GM12878 (cell line): ENCODE results near the gene SHF. TPM values are rescaled to one million over a fixed set of nuclear protein-coding genes. Genes with fewer than 3 reads are reported as not detected.
A peak's percentile ranks its signal among the peaks of the same experiment; 100 is the strongest.

Source experiments
- ATAC-seq: fragments of 200-7000 bp; cut with Tn5 transposase; 3 replicates; pipeline ENCODE4 v1.9.1; 2020; ENCODE audit warnings: mild to moderate bottlenecking, moderate library complexity
- BruUV-seq: library from RNA; stranded (reverse); fragments of 400-500 nt; replicated peaks from 2 replicates; lab custom pipeline; 2021; lab: Mats Ljungman, UMichigan
- CTCF ChIA-PET: fragments of 300-600 bp; sonication (Branson Sonifier 250); formaldehyde crosslinking; extraction: SDS; loops from one replicate; lab custom pipeline; 2021; ENCODE audit warnings: inconsistent platforms; lab: Yijun Ruan, JAX
- POLR2A ChIA-PET: fragments of 350-600 bp; formaldehyde crosslinking; extraction: SDS; loops from one replicate; lab custom pipeline; 2021; ENCODE audit warnings: inconsistent platforms; lab: Charles Lee
- RAD21 ChIA-PET: fragments of 300-600 bp; sonication (Branson Sonifier 250); formaldehyde crosslinking; loops from one replicate; lab custom pipeline; 2023; ENCODE audit warnings: antibody characterized with exemption; ENCODE audit not compliant: unreplicated experiment; lab: Charles Lee
- SMC1A ChIA-PET: fragments of 300-600 bp; sonication (Branson Sonifier 250); formaldehyde crosslinking; loops from one replicate; lab custom pipeline; 2023; ENCODE audit not compliant: unreplicated experiment, uncharacterized antibody; lab: Charles Lee
- DNase-seq: peaks from one replicate; pipeline ENCODE4 v3.0.0-alpha.2; 2011; ENCODE audit warnings: low read depth, low spot score
- FAIRE-seq: peaks from 3 replicates; lab custom pipeline; 2011; peaks lifted over from hg19 to GRCh38; lab: Jason Lieb, UNC
- H2AFZ ChIP-seq: 2 replicates; pipeline ENCODE4 v1.6.0; 2011; ENCODE audit warnings: low read depth, low read length, control low read depth; ENCODE audit not compliant: control insufficient read depth
- H3K27ac ChIP-seq: 2 replicates; pipeline ENCODE4 v1.5.1; 2011; ENCODE audit warnings: control low read depth; ENCODE audit not compliant: control insufficient read depth, insufficient read depth
- H3K27me3 ChIP-seq, 2 experiments: replicated peaks in 1 of 2; 2 replicates each; pipeline versions ENCODE4 v1.6.0 to v1.6.1; 2011; ENCODE audit warnings: low read length in 1 of 2; ENCODE audit not compliant: control insufficient read depth in 2 of 2, insufficient read depth in 2 of 2
- H3K36me3 ChIP-seq, 2 experiments: 2 replicates each; pipeline ENCODE4 v1.5.1; 2011; ENCODE audit warnings: low read length in 1 of 2; ENCODE audit not compliant: control insufficient read depth in 2 of 2, insufficient read depth in 2 of 2
- H3K4me1 ChIP-seq: 2 replicates; pipeline ENCODE4 v1.6.1; 2011; ENCODE audit warnings: mild to moderate bottlenecking, low read length, moderate library complexity, mixed read lengths; ENCODE audit not compliant: control insufficient read depth, insufficient read depth
- H3K4me2 ChIP-seq: 2 replicates; pipeline ENCODE4 v1.6.0; 2011; ENCODE audit warnings: control low read depth; ENCODE audit not compliant: control insufficient read depth, insufficient read depth
- H3K4me3 ChIP-seq: fragments of 200-600 bp; sonication (generic); 2 replicates; pipeline ENCODE4 v1.5.1; 2016
- H3K79me2 ChIP-seq: 2 replicates; pipeline ENCODE4 v1.6.0; 2011; ENCODE audit warnings: low read length; ENCODE audit not compliant: control insufficient read depth, insufficient read depth
- H3K9ac ChIP-seq: 2 replicates; pipeline ENCODE4 v1.8.0; 2011; ENCODE audit warnings: low read length, control low read depth, mixed read lengths; ENCODE audit not compliant: control insufficient read depth, insufficient read depth
- H3K9me3 ChIP-seq: replicated peaks from 3 replicates; pipeline ENCODE4 v1.5.1; 2011; ENCODE audit warnings: mild to moderate bottlenecking, low read length; ENCODE audit not compliant: control insufficient read depth, insufficient read depth
- H4K20me1 ChIP-seq: 2 replicates; pipeline ENCODE4 v1.6.0; 2011; ENCODE audit not compliant: control insufficient read depth, insufficient read depth
- CTCF ChIP-seq, 3 experiments: IDR thresholded peaks in 2 of 3; conservative IDR thresholded peaks in 1 of 3; 2 replicates each; pipeline ENCODE4 v1.5.1; 2011; ENCODE audit warnings: low read depth in 3 of 3, low read length in 3 of 3, mild to moderate bottlenecking in 3 of 3, control low read depth in 2 of 3, moderate library complexity in 2 of 3, inconsistent platforms in 1 of 3, mixed read lengths in 1 of 3; ENCODE audit not compliant: control insufficient read depth in 2 of 3, insufficient read depth in 1 of 3; ENCODE audit errors: extremely low read depth in 1 of 3
- EED ChIP-seq: sonication (generic); IDR thresholded peaks from 2 replicates; pipeline ENCODE4 v1.6.1; 2016; ENCODE audit warnings: antibody characterized with exemption, low read depth
- HDGF ChIP-seq: fragments of 450-650 bp; IDR thresholded peaks from 2 replicates; pipeline ENCODE4 v1.6.1; 2016; ENCODE audit warnings: antibody characterized with exemption
- IKZF1 ChIP-seq: fragments of 450-650 bp; conservative IDR thresholded peaks from 2 replicates; pipeline ENCODE4 v1.6.1; 2017; ENCODE audit warnings: antibody characterized with exemption, mild to moderate bottlenecking
- IRF4 ChIP-seq: IDR thresholded peaks from 2 replicates; pipeline ENCODE4 v1.6.1; 2011; ENCODE audit warnings: low read depth, low read length
- JUND ChIP-seq: IDR thresholded peaks from 2 replicates; pipeline ENCODE4 v1.6.1; 2012; ENCODE audit warnings: low read depth, mild to moderate bottlenecking, low read length, improper control_type of control experiment, moderate library complexity
- LARP7 ChIP-seq: fragments of 450-650 bp; IDR thresholded peaks from 2 replicates; pipeline ENCODE4 v1.6.1; 2017; ENCODE audit warnings: mild to moderate bottlenecking
- NR2F1 ChIP-seq: fragments of 450-650 bp; conservative IDR thresholded peaks from 2 replicates; pipeline ENCODE4 v1.6.1; 2017; ENCODE audit warnings: mild to moderate bottlenecking
- RAD21 ChIP-seq: IDR thresholded peaks from 2 replicates; pipeline ENCODE4 v1.6.1; 2011; ENCODE audit warnings: mild to moderate bottlenecking, low read depth, low read length, moderate library complexity; ENCODE audit not compliant: insufficient read depth
- RB1 ChIP-seq: fragments of 450-650 bp; formaldehyde crosslinking; IDR thresholded peaks from 2 replicates; pipeline ENCODE4 v1.6.1; 2017; ENCODE audit warnings: mild to moderate bottlenecking, borderline replicate concordance
- RUNX3 ChIP-seq: IDR thresholded peaks from 2 replicates; pipeline ENCODE4 v1.6.1; 2012; ENCODE audit warnings: low read length, inconsistent platforms
- SMC3 ChIP-seq: IDR thresholded peaks from 2 replicates; pipeline ENCODE4 v1.6.1; 2011; ENCODE audit warnings: low read length, improper control_type of control experiment, borderline replicate concordance
- SRF ChIP-seq, 2 experiments: IDR thresholded peaks; 2 replicates each; pipeline ENCODE4 v1.6.1; 2011; ENCODE audit warnings: low read depth in 2 of 2, low read length in 2 of 2, mild to moderate bottlenecking in 1 of 2, moderate library complexity in 1 of 2
- USF1 ChIP-seq: IDR thresholded peaks from 2 replicates; pipeline ENCODE4 v1.6.1; 2011; ENCODE audit warnings: borderline replicate concordance, low read depth, mild to moderate bottlenecking, moderate library complexity, mixed read lengths, low read length; ENCODE audit not compliant: insufficient read depth; ENCODE audit errors: extremely low read length
- YY1 ChIP-seq: IDR thresholded peaks from 2 replicates; pipeline ENCODE4 v1.6.1; 2011; ENCODE audit warnings: low read depth, mild to moderate bottlenecking, low read length
- ZNF24 ChIP-seq: fragments of 450-650 bp; IDR thresholded peaks from 2 replicates; pipeline ENCODE4 v1.6.1; 2017; ENCODE audit warnings: antibody characterized with exemption, mild to moderate bottlenecking
- ZNF622 ChIP-seq: fragments of 450-650 bp; IDR thresholded peaks from 2 replicates; pipeline ENCODE4 v1.6.1; 2017; ENCODE audit warnings: mild to moderate bottlenecking, inconsistent platforms
- WGBS: methylation state at CpG from one replicate; pipeline ENCODE4 v1.1.6; 2016; ENCODE audit warnings: low lambda C conversion rate; ENCODE audit not compliant: insufficient replicate concordance, insufficient coverage; ENCODE audit errors: missing lambda C conversion rate; 5-methylcytosine and 5-hydroxymethylcytosine counted together
- in situ Hi-C: fragments of 300-500 bp; cut with MboI; formaldehyde crosslinking; loops from 9 replicates; pipeline ENCODE4 v1.14.3; 2018; ENCODE audit warnings: mixed read lengths
- intact Hi-C: fragments of 100-400 bp; cut with micrococcal nuclease; formaldehyde crosslinking; loops from one replicate; pipeline ENCODE4 v1.14.2; 2022; ENCODE audit not compliant: unreplicated experiment
- polyA plus RNA-seq, 11 experiments: library from polyadenylated mRNA; depleted of rRNA in 4 of 11; unstranded in 6 of 11; stranded (reverse) in 5 of 11; fragments of >200 nt; fragmentation: Nextera tagmentation in 4 of 11; fragmentation: Illumina TruSeq in 1 of 11; extraction: Ambion mirVana in 4 of 11; extraction: Trizol in 1 of 11; gene quantifications; 1 replicate in 1 of 11; 2 replicates in 10 of 11; pipeline versions ENCODE4 v1.2.1 to v1.2.3, GENCODE V29; 2011 to 2016; ENCODE audit warnings: inconsistent platforms in 2 of 11, missing spikeins in 2 of 11, low read depth in 1 of 11
- total RNA-seq, 4 experiments: library from RNA; depleted of rRNA in 3 of 4; stranded (reverse); fragments of >200 nt in 3 of 4; fragmentation: Illumina TruSeq in 1 of 4; extraction: Trizol in 1 of 4; gene quantifications; 2 replicates each; pipeline versions ENCODE4 v1.2.1 to v1.2.3, GENCODE V29; 2013 to 2021

The SHF gene
- total and polyA plus RNA-seq, 10 of the 15 experiments (the other 5 are each of a cell fraction or from before 2014, with no cell fraction given): 0.04 to 5.7 (median 1.0) TPM; not detected in 1

- FAIRE-seq: peak; percentile 79
- no peaks in the 10 kb centered on the region; the same call in none of the 2 replicates for H3K4me1 ChIP-seq
- ChIA-PET CTCF (interaction anchor here (0.9 to 11.2 kb wide), 41 partner anchors 10 to 383 kb away, joined by 3 to 253 read pairs (median 7); a partner anchor contains a TSS), SMC1A (interaction anchor here (1.0 to 14.4 kb wide), 17 partner anchors 13 to 252 kb away, joined by 3 to 159 read pairs (median 7); a partner anchor contains a TSS), RAD21 (interaction anchor here (0.9 to 8.2 kb wide), 16 partner anchors 25 to 382 kb away, joined by 3 to 104 read pairs (median 5); partner anchors contain the start of gene BLOC1S6), POLR2A (interaction anchor here (0.7 to 1.5 kb wide), 5 partner anchors 12 to 197 kb away, joined by 3 to 8 read pairs (median 3); a partner anchor contains a TSS)
- no peak overlapping the region for H3K4me2 ChIP-seq
- H3K27ac ChIP-seq: no peak overlapping the region
- peak overlapping the region; percentile 71 for H2AFZ ChIP-seq
- no peak overlapping the region for H3K4me3 ChIP-seq
- in situ Hi-C loops: loop anchor here (5.0 kb wide), 1 partner anchor 67 kb away; no protein-coding TSS in a partner anchor
- no peaks in the 10 kb centered on the region for H3K27me3 ChIP-seq
- H3K36me3 ChIP-seq: no peaks in the 10 kb centered on the region
- H3K9me3 ChIP-seq: no peaks in the 10 kb centered on the region
- DNase-seq: peak; percentile 16
- TF ChIP-seq JUND: 0 out of 2 replicates have a peak, but pooled peaks have one; percentile 12
- TF ChIP-seq USF1: no peak
- TF ChIP-seq NR2F1: no peak
- TF ChIP-seq HDGF: 0 out of 2 replicates have a peak, but pooled peaks have one; percentile 34
- 0 out of 2 replicates have a peak, but pooled peaks have one; percentile 21 for TF ChIP-seq IRF4
- peak; percentile 80 for TF ChIP-seq SMC3
- TF ChIP-seq SRF (IDR thresholded peaks at IDR 0.05; ENCODE audit: low read depth in 2 of 2, low read length in 2 of 2): no peak
- TF ChIP-seq ZNF622: no peak
- peak; percentile 69 for TF ChIP-seq YY1
- 0 out of 2 replicates have a peak, but pooled peaks have one; percentile 1 for TF ChIP-seq LARP7
- peak; percentile 91 for TF ChIP-seq ZNF24
- TF ChIP-seq IKZF1: peak; percentile 34; the same call in 1 of the 2 replicates
- peak; percentile 87 for TF ChIP-seq RAD21
- TF ChIP-seq RB1: peak; percentile 25; the same call in 1 of the 2 replicates
- TF ChIP-seq RUNX3: 0 out of 2 replicates have a peak, but pooled peaks have one; percentile 9
- peak; percentile 90 to 94 (median 92) for TF ChIP-seq CTCF (IDR thresholded peaks at IDR 0.05 in 2 of 3, conservative IDR thresholded peaks at IDR 0.05 in 1 of 3; ENCODE audit: control insufficient read depth in 2 of 3, extremely low read depth in 1 of 3, insufficient read depth in 1 of 3, low read depth in 3 of 3, low read length in 3 of 3)
- TF ChIP-seq EED: 0 out of 2 replicates have a peak, but pooled peaks have one; percentile 35
- H3K79me2 ChIP-seq: no peaks in the 10 kb centered on the region
- no TSS peak for BruUV-seq
- WGBS: 0% methylated on average over 2 of the region's 2 CpGs
- intact Hi-C loops: loop anchor here (1.0 to 10.0 kb wide), 4 partner anchors 74 to 410 kb away; partner anchors contain the start of gene GATM
- no peak overlapping the region for H3K9ac ChIP-seq
- peak; percentile 45 for ATAC-seq
- H4K20me1 ChIP-seq: no peaks in the 10 kb centered on the region
Measured at GRCh38 chr15:45205192-45205591, 17.4 kb upstream of the SHF start.
